Uterus (tissue), 4 donors: ENCODE results near the gene ERG. TPM values are rescaled to one million over a fixed set of nuclear protein-coding genes. Genes with fewer than 3 reads are reported as not detected.

ENCODE experiments used
- DNase-seq, 2 donors: peaks; one replicate each; pipeline ENCODE4 v3.0.0-alpha.2; 2019 to 2020
- H3K27ac ChIP-seq, 2 donors: fragments of 200-600 bp; sonication (generic); 1 replicate in 1 of 2; 2 replicates in 1 of 2; pipeline ENCODE4 v1.5.1; 2016 to 2018
- H3K27me3 ChIP-seq, 2 donors: fragments of 200-600 bp; sonication (generic); one replicate each; pipeline ENCODE4 v1.5.1; 2018 to 2019; ENCODE audit warnings: control low read depth in 1 of 2
- H3K36me3 ChIP-seq, 2 donors: fragments of 200-600 bp; sonication (generic); one replicate each; pipeline ENCODE4 v1.5.1; 2019; ENCODE audit warnings: control low read depth in 1 of 2
- H3K4me1 ChIP-seq, 2 donors: fragments of 200-600 bp; sonication (generic); one replicate each; pipeline ENCODE4 v1.5.1; 2018 to 2019; ENCODE audit warnings: control low read depth in 1 of 2
- H3K4me3 ChIP-seq, 2 donors: fragments of 200-600 bp; sonication (generic); 1 replicate in 1 of 2; 2 replicates in 1 of 2; pipeline ENCODE4 v1.5.1; 2018 to 2019; ENCODE audit warnings: mild to moderate bottlenecking in 1 of 2
- H3K9me3 ChIP-seq, 2 donors: fragments of 200-600 bp; sonication (generic); one replicate each; pipeline ENCODE4 v1.5.1; 2019; ENCODE audit warnings: control low read depth in 1 of 2
- CTCF ChIP-seq, 4 experiments: fragments of 200-600 bp in 2 of 4; fragments of 450-650 bp in 2 of 4; sonication (generic) in 2 of 4; IDR thresholded peaks; one replicate each; pipeline ENCODE4 v1.5.1; 2016 to 2019; ENCODE audit warnings: antibody characterized with exemption in 4 of 4, mild to moderate bottlenecking in 2 of 4, moderate library complexity in 1 of 4
- POLR2A ChIP-seq, 2 donors: fragments of 450-650 bp; IDR thresholded peaks; one replicate each; pipeline ENCODE4 v1.6.1; 2016; ENCODE audit warnings: antibody characterized with exemption in 2 of 2, mild to moderate bottlenecking in 1 of 2, moderate library complexity in 1 of 2
- intact Hi-C: fragments of 100-400 bp; cut with DNase I; formaldehyde crosslinking; loops from one replicate; pipeline ENCODE4 v1.15.1; 2023; ENCODE audit warnings: low total_unique reads
- total RNA-seq, 4 donors: library from RNA; depleted of rRNA in 3 of 4; stranded (reverse); fragments of >200 nt in 3 of 4; gene quantifications; one replicate each; pipeline versions ENCODE4 v1.1.0 to v1.2.4, GENCODE V29; 2014 to 2023
- donor health status: DM: yes; HTN: yes; CAD: no.

Gene ERG
- total RNA-seq, 4 donors from 2014 or later: 10.4 to 78.6 (median 31.1) TPM

GRCh38 chr21:38499296-38499695 is 1.0 kb upstream of the ERG start:
- Histone ChIP-seq H3K27ac (peak overlapping the region; percentile 49 to 75), H3K4me1 (no peaks in the 10 kb centered on the region), H3K36me3 (no peaks in the 10 kb centered on the region), H3K4me3 (no peak overlapping the region), H3K9me3 (no peaks in the 10 kb centered on the region), H3K27me3 (no peaks in the 10 kb centered on the region)
- intact Hi-C loops: no loop called here
- TF ChIP-seq POLR2A (IDR thresholded peaks at IDR 0.05) (no peak), CTCF (IDR thresholded peaks at IDR 0.05) (no peak)
- no peak for DNase-seq

GRCh38 chr21:38496224-38496623 is 2.1 kb downstream of the ERG start:
- DNase-seq: no peak
- TF ChIP-seq POLR2A (IDR thresholded peaks at IDR 0.05) (peak in 1 of 2 donors; percentile 19), CTCF (IDR thresholded peaks at IDR 0.05) (no peak)
- Histone ChIP-seq H3K36me3 (no peaks in the 10 kb centered on the region), H3K4me1 (no peaks in the 10 kb centered on the region), H3K9me3 (no peaks in the 10 kb centered on the region), H3K27ac (peak overlapping the region; percentile 9 to 89), H3K4me3 (peak overlapping the region; percentile 0 to 22), H3K27me3 (no peaks in the 10 kb centered on the region)
- intact Hi-C loops: no loop called here

- intact Hi-C loops: no loop called here
- Histone ChIP-seq H3K4me3 (peak overlapping the region; percentile 1 to 22), H3K9me3 (no peaks in the 10 kb centered on the region), H3K4me1 (no peaks in the 10 kb centered on the region), H3K27me3 (no peaks in the 10 kb centered on the region), H3K27ac (peak overlapping the region; percentile 9 to 89), H3K36me3 (no peaks in the 10 kb centered on the region)
- no peak for DNase-seq
- TF ChIP-seq CTCF (IDR thresholded peaks at IDR 0.05) (no peak), POLR2A (IDR thresholded peaks at IDR 0.05) (no peak)
Observed at GRCh38 chr21:38495696-38496095, 2.6 kb downstream of the ERG start.

DNA sequence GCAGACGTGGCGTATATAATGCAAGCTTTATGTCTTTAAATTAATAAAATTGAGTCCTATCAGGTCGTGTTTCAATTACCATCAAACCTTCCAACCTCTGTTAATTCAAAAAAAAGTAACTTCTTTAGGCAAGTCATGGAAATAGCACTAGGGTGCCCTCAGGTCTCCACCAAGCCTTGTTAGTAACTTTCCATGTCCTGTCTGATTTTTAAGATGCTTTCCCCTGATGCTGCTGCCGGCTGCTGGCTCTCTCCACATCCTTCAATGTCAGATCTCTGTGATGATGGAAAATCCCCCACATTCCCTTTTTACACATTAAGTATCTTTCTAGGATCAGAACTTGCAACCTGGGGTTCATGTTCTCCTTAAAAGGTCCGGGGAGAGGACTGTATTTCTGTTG is 3.0 kb downstream of the ERG start:
- peak overlapping the region; percentile 9 to 89 for H3K27ac ChIP-seq
- H3K4me3 ChIP-seq: peak overlapping the region in 1 of 2 donors; percentile 1
- no peaks in the 10 kb centered on the region for H3K4me1 ChIP-seq
- TF ChIP-seq POLR2A (IDR thresholded peaks at IDR 0.05): no peak
- no peak for TF ChIP-seq CTCF (IDR thresholded peaks at IDR 0.05)
- H3K36me3 ChIP-seq: no peaks in the 10 kb centered on the region
- intact Hi-C loops: no loop called here
- no peaks in the 10 kb centered on the region for H3K27me3 ChIP-seq
- H3K9me3 ChIP-seq: no peaks in the 10 kb centered on the region
- DNase-seq: no peak

DNA sequence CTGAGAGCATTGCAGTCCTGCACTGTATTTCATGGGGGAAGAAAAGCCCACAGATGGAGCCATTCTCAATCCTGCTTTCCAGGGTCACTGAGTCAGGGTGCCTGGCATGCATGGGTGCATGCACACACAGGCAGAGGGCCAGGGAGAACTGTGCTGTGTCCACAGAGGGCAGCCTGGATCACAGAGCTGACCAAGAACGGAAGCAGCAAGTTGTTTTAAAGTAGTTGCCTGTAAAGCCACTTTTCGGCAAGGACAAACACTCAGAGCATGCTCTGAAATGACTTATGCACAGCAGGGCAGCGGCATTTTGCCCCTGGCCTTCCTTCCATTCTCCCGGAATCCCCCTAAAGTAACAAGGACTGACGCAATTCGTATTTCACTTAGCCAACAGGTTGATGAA is 3.6 kb downstream of the ERG start:
- no peaks in the 10 kb centered on the region for H3K9me3 ChIP-seq

More for the DNA sequence above, 3.6 kb downstream of the ERG start:
- Histone ChIP-seq H3K27me3 (no peaks in the 10 kb centered on the region), H3K4me3 (no peak overlapping the region), H3K4me1 (no peaks in the 10 kb centered on the region), H3K27ac (peak overlapping the region; percentile 9 to 89), H3K36me3 (no peaks in the 10 kb centered on the region)
- no peak for DNase-seq
- intact Hi-C loops: no loop called here
- no peak for TF ChIP-seq CTCF (IDR thresholded peaks at IDR 0.05)
- TF ChIP-seq POLR2A (IDR thresholded peaks at IDR 0.05): peak in 1 of 2 donors; percentile 19
